T1000 (cell line): ENCODE data around the gene PAX5.

Source experiments
- DNase-seq: peaks from one replicate; lab custom pipeline; 2025; ENCODE audit warnings: mixed read lengths; lab: John Stamatoyannopoulos, UW

PAX5 gene

DNA sequence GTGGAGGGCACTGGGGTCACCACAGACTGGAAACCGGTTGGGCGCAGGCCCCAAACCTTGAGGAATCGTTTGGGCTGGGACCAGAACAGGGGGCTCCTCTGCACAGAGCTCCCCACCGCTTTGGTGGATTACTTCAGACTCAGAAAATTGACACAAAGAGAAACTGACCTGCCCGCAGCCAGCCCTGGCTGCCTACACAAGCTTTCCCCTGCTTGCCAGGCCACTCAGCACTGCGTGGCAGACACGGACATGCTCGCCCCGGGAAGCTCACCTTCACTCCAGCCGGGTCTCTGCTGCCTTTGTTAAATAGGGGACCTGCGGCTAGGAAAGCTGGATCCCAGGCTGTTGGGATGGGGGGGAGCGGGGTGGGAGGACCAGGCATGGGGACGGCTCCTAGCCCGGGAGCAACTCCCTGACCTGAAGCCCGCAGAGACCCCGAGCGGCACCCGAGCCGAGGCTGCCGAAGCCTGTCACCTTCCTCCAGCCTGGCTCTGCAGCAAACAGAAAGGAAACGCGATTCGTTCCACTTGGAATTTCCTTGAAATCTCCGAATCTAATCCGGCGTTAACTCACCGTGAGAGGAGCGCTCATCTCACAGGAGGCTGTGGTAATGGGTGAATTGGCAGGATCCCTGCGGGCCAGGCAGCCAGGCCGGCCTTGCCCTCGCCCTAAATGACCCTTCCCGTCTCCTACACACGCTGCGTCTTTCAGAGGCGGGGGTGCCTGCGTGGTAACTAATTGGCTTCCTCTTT lies 8.8 kb downstream of the PAX5 start:
- DNase-seq, result no peak

DNA sequence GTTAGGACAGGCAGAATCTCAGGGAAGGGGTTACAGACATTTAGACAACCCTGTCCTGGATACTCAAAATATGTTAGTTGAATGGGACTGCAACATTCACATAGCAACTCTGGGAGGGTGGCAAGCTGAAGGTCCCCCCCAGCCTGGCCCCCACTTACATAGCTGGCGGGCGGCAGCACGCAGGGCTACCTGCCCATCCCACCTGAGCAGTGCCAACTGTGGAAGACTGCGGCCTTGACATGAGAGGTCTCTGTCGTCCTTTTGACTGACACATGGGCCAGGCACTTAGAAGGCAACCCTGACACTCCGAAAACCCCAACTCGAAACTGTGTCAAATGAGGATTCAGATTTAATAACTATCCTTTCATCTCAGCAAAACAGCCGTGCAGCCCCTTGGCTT lies 16.5 kb downstream of the PAX5 start:
- DNase-seq, result no peak

DNA sequence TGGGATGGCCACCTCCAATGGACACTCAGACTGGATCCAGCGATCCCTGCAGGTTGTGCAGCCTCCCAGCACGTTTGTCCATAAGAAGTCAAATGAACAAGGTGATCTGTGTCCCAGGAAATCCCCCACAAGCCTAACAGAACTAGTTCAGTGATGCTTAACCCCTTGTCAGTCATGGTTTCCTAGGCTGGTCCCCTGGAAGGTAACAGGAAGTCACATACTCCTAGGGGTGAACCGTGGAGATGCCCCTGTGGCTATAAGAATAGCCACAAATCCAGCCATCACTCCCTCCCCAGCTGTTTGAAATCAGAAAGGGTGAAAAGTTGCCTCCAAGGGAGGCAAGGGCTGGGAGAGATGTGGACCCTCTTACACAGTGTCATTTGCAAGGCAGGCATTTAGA lies 22.5 kb downstream of the PAX5 start:
- DNase-seq, result no peak

DNA sequence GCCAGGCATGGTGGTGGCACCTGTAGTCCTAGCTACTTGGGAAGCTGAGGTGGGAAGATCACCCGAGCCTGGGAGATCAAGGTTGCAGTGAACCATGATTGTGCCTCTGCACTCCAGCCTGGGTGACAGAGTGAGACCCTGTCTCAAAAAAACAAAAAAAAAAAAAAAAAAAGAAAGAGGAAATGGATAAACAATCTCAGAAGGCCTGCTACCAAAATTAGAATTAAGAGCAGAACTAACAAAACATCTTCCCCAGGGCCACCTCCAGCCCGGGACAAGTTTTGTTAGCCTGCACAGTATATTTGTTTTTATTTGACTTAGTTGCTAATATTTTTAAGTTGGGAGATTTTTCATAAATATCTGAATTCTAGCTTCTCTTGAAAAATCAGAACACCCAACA lies 23.1 kb downstream of the PAX5 start:
- no peak for DNase-seq

DNA sequence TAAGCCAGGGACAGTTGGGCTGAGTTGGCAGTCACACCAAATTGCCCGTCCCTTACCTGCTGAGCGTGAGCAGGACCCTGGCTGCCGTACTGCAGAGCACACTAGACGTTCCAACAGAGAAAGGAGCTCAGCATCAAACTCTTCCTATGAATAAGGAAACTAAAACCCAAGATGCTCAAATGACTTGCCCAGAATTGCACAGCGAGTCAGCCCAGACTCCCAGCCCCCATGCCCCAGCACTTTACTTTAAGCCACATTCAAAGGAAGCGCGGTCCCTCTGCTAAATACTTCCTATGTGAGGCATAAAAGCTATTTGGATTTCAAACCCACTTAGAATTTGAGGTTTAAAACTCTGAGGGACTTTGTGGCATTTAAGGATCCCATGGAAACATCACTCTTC lies 23.9 kb downstream of the PAX5 start:
- DNase-seq, result no peak

DNA sequence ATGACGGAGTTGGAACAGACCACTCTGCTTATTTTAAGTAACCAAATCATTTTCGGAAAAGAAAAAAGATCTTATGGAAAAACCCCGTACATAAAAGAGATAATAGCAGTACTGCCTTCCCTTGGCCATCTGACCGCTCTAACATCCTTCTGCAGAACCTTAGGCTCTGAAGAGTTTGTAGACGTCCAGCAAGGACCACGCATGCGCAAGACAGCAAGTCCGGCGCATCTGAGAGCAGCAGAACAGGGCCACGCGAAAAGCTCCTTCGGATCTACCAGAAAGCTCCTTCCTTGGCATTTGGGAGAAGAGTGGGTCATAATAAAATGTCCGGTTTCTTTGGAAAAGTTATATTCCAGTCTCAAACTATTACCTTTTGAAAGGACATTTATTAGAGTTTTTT lies 26.8 kb downstream of the PAX5 start:
- DNase-seq, result no peak

DNA sequence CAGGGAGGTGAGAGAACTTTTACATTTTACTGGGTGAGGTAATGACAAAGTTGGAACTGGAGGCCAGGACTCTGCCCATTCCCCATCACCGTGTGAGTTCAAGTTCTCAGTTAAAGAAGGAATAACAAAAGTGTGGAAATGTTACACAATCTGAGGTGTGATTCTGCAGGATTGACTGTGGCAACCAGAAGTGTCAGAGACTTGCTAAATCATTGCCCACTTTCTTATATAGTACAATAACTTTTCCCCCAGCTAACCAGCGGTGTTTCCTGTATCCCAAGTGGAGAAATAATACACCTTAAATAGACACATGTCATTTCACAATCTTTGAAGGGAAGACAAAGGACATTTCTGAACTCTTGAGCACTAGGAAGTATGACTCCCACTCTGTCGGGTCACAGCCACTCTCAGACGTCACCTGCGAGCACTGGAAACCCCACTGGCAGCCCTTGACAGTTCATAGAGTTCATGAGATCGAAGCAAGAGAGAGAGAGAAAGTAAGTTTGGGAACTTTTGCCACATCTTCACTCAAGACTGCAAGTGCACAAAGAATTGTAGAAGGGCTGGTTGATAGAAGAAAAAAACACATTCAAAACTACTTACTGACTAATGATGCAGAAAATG lies 28.4 kb downstream of the PAX5 start:
- DNase-seq, result no peak

DNA sequence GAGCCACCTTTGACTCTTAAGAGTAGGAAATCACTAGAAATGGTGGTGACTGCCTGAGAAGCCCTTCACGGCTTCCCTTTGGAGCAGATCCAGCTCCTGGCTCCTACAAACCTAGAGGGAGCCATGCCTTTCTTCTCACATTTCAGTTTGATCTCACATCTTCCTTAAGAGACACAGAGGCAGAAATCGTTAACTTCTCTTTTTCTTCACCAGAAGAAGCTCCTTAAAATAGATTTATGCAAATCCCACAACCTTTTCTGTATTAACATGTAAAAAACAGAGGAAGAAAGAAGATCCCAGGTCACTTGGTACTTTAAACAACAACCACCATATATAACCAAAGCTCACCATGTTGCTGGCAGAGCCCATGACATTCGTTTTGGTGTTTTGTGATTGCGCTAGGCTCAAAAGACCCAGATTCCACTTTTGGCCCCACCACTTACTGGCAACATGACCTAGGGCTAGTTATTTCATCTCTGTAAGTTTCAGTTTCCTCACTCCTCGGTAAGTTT lies 29.6 kb downstream of the PAX5 start:
- DNase-seq, result no peak

DNA sequence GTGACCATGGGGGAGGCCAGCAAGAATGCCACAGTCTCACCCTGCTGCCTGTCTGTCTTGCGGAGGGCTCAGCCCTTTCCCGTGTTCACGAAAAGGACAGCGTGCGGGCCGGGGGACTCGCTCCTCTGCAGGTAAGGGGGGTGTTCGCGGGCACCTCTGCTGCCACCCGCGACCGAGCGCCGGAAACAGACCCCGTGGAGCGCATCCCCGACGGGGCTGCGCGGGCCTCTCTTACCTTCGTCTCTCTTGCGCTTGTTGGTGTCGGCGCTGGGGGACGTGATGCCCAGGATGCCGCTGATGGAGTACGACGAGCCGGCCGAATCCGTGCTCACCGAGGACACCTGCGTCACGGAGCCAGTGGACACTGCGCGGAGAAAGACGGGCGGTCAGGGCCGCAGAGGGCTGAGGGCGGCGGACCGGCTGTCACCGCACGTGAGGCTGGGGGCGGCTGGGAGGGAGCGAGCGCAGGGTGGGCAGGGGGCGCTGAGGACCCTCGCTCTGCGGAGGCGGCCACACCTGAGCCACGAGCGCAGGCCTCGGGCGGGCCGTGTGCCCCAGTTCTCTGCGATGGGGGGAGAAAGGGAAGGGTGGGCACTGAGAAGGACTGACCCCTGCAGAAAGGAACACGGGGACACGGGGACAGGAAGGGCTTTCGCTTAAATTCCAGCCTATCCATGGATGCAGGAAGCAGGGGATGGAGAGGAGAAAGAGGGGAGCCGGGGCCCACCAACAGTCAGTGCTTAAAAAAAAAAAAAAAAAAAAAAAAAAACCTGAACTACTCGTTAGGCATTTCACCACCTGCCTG lies 31.5 kb downstream of the PAX5 start:
- no peak for DNase-seq

DNA sequence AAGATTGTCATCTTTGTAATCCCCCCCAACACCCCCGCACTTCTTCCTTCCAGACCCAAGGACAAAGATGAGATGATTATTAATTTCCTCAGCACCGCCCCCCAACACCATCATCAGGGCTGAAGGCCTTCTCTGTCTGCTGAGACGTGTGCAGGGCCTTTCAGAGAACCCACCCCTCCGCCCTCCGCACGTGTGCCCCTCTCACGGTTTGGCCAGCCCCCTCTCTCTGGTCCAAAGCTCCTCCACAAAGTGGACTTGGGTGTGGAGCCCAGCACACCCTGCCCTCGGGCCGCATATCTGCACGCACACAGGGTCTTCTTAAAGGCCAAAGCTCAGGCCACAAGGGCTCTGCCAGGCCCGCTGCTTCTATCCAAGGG lies 32.0 kb downstream of the PAX5 start:
- DNase-seq, result no peak

DNA sequence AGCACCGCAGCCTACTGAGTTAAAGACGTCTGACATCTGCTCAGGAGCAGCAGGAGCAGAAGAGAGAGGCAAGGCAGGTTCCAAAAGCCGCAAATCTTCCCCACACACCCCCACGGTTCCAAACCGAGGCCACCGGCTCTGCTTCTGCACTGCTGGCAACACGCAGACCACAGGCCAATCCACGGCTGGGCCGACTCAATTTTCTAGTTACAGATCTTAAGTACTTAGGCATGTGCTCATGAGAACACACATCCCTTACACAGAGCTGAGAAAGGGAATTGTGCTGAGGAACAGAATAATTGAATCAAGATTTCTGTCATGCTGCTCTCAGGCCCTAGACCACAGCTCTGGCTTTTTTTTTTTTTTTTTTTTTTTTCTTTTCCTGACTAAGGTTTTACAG lies 32.6 kb downstream of the PAX5 start:
- no peak for DNase-seq

DNA sequence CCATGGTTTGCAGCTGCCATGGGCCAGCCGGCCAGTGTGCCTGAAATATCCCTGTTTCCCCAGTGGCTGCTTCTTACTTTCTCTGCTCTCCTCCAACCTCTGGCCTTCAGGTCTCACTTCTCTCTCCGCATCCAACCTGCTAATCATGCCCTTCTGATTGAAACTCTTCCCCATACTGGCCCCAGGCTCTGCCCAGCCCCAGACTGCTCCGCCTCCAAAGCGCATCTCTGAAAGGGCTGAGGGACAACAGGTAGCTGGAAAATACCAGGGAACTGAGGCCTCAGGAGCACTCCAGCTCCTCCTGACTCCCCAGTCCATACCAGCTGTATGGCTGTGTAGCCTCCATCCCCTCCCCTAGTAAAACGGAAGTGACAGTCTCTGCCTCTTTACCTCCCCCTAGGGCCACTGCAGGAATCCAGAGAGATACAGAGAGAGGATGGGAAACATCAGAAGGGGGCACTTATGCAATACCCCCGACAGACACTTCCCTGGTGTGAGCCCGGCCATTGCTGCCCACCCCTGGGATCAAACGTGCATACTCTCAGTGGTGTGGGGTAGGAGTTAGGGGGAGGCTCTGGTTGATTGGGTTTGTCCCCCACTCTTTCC lies 34.2 kb downstream of the PAX5 start:
- no peak for DNase-seq

DNA sequence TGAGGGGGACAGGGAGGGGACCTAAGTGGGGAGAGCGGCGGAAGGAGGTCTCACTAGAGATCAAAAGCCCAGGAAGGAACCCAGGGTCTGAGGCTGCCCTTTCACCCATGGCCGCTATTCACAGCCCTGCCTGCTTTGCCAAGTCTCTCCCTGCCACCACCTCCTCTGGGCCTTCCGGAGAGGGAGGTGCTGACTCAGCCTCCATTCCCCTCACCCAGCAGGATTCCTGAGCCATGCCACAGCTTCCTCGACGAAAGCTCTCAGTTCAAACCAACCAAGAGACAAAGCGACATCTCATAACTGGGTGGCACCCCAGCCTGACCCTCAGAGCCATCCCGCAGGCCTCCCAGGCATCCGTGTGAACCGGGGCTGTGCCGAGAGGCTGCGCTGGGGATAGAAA lies 36.7 kb downstream of the PAX5 start:
- DNase-seq, result no peak

DNA sequence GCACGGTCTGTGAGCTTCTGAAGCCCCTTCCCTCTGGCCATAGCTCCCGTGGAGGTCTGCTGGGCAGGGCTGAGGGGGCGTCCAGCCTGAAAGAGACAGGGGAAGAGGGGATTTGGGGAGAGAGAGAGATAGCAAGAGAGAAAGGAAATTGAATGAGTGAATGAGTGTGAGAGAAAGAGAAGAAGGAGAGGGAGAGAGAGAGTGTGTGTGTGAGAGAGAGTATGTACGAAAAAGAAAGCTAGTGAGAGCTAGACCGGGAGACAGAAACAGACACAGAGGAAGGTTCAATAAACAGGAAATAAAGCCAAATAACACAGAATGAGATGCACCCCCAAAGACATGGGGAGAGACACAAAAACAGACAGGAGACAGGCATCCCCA lies 37.4 kb downstream of the PAX5 start:
- no peak for DNase-seq

DNA sequence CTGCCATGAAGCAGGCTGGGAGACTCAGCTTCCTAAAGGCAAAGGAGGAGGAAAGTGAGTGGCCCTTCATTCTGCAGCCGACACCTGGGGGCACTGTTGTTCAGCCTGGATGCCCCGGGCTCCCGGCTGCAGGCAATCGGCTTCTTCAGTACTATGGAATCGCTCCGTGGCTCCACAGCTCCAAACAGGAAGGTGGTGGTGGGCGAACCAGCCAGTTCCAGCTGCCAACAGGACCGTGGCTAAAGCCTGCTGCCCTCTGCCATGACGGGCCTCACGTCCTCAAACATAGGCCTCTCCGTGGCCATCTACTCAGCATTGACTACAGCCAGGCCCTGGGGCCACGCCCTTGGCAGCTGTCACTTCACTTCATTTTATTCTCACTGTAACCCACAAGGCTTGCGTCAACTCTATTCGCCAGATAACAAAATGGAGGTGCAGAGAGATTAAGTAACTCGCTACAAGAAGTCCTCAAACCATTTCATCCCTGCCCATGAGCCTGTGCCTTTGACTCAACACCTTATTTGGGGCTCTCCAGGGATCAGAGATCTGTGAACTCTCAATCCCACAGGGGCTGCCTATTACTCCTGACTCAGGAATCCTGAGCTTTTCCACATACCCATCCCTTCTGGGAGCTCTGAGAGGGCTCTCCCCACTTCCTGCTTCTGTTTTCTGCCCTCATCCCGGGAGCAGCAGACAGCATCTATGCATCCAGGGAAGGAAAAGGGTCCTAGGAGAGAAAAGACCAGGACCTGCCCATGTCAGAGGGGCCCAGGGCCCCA lies 38.0 kb downstream of the PAX5 start:
- no peak for DNase-seq

DNA sequence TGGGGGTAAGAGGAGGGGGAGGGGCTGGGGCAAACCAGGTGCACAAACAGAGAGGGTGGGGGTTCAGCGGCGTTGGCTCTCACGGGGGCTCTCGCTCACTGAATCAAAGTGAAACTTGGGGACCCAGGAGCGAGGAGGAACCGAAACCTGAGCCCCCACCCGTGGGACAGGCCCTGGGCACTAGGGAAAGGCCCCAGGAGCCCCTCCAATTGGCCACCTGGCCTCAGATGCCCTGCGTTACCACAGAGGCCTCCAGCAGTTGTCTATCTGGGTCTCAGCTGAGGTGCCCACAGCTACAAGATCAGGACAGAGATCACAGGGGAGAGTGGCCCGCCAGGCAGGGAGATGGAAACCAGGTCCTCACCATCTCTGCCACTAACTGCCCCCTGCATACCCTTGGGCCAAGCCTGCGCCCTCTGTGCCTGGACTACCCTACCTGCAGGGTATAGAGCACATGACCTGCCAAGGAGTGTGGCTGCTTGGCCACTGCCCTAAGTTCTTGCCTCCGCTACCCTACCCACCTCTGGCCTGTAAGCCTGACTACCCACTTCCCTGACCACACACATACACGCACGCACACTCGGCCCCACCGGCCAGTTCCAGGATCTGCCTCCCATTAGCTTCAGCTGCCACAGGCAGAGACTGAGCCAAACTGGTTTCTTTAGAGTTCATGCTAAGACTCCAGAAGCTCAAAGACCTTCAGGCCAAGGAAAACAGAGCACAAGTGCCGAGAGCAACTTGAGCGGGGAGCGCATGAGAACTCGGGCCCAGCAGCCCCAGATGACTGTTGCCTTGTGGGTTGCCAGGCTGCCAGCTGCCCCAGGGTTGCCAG lies 39.9 kb downstream of the PAX5 start:
- DNase-seq, result no peak

DNA sequence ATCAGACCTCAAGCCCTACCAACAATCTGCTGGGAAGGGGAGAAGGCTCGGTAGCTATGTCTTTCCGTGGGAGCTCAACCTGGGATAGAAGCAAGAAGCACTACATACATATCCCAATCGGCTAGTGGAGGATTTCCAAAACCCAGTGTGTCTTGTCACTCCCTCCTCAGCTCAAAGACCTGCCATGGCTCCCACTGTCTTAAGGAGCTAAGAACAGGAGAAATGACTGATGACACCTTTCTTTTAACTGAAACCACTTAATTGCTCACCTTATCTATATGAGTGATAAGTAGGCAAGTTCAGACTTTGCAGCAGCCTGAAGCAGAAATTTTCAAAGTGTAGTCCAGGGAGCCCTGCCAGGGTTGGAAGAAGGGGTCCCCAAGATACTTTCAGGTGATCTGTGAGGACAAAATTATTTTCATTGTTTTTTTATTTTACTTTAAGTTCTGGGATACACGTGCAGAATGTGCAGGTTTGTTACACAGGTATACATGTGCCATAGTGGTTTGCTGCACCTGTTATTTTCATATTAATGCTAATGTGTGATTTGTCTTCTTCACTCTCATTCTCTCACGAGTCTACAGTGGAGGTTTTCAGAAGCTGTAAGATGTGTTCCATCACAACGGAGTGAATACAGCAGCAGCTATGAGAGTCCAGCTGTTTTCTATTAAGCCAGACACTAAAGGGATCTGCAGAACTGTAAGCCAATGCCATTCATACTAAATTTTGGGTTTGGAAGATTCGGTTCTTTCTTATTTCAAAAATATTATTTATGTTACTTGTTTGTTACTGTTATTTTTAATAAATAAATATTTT lies 41.4 kb downstream of the PAX5 start:
- no peak for DNase-seq

DNA sequence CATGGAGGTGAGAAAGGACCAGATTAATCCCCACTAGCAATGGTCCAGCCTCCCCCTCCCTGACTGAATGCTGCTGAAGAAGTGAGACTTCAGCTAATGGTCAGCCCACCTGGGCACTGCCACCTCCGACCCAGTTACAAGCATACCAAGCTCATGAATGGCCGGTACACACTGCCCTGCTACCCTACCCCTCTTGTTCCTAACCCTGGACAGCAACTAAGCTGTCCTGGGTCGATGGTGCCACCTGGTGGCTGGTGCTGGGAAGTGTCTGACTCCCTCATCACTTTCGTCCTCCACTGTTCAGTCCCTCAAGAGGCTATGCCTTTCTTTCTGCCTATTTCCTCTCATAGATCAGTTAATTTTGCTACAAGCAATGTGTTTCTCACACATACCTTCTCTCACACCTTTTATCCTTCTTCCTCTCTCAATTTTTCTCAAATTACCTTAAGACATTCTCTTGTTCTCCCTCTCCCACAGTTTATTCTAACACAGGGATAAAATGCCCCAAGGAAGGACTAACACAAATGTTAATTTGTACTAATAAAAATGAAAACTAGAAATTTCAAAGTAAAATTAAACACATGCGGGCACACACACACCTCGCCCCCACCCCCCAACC lies 42.4 kb downstream of the PAX5 start:
- DNase-seq, result no peak

DNA sequence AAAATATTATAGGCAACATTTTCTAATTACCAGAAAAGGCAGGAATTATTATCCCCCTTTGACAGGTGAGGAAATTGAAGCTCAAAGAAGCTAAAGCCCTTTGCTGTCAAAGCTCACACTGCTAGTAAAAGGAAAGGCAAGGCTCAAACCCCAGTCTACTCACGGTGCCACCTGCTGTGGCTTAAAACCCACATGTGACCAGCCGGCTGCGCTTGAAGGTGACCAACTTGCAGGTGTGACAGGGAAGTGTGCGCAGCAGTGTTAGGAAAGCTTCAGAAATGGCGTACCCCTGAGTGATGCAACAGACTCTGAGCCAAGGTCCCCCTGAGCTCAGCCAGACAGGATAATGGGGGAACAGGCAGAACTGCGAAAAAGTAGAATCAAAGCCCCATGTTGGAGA lies 45.2 kb downstream of the PAX5 start:
- no peak for DNase-seq

DNA sequence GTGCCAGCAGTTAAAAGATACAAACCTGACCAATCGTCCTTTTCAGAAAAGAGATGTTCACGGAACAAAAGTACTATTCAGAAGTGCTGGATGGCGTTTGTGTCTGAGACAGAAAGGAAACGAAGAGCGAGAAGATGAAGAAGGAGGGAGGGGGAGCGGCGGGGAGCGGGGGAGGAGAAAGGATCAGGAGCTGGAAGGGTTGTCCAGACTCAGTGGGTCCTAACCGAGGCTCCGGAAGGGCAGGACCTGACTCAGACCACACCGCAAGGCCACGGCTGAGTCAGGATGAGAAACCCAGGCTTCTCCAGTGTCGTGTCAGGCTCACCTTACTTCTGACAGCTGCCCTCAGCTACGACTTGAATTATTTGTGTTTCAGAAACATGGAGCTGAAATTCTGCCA lies 46.2 kb downstream of the PAX5 start:
- no peak for DNase-seq
